Measurements from ENCODE around the gene LDHB.
A peak's percentile ranks its signal among the peaks of the same experiment; 100 is the strongest.
"Not testable (repeated sequence)": the region's sequence is repeated elsewhere in the genome, so short reads cannot be mapped to it uniquely, and the experiment has no call there.

The LDHB gene

DNA sequence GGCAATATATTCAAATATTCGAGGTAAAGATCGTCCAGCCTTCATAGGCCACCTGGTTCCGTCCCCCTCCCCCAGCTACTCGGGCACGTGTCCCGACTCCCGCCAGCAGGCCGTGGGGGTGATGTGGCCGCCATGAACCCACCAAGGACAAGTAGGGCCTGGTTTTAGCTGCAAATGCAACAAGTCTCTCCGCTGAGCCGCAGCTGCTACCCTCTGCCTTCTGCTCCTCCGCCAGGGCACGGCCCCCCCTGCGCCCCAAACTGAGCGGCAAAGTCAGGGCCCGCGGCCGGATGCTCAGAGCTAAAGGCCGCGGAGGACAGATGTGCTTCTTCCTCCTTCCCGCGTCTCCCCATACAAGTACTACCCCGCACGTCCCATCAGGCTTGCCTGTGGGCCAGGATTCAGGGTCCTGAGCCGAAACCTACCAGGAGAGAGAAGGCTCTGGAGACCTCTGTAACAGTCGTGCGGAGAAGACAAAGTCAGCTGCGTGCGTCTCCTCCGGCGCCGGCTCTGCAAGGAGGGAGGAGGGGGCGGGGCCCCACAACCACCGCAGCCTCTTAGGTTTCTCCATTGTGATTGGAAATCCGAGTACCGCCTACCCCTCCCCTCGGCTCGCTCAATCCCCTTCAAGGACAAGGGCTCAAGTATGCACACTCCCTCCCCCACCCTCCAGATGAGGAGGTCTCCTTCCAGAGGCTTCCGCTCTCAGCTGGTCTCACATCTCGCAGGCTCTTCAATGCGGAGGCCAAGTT, at the start of gene LDHB:
Gene LDHB (minus strand): TSS at position 517 of the 752 bp plus-strand sequence. CDS start 3,171 bp downstream, outside the sequence.
- DNase-seq (ENCODE audit: low read depth) = peak; percentile 93

DNA sequence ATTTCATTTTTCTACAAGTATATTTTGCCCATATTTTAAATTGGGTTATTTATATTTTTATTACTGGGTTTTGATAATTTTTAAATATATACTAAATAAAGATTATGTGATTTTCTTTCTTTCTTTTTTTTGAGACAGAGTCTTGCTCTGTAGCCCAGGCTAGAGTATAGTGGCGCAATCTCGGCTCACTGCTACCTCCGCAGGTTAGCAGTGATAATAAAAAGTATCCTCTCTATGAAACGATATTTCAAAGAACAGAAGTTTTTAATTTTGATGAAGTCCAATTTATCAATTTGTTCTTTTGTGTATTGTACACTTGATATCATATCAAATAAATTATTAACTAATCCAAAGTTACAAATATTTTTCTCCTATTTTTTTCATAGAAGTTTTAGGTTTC, 47.2 kb upstream of the LDHB start:
- no peak for DNase-seq (ENCODE audit: low read depth)

DNA sequence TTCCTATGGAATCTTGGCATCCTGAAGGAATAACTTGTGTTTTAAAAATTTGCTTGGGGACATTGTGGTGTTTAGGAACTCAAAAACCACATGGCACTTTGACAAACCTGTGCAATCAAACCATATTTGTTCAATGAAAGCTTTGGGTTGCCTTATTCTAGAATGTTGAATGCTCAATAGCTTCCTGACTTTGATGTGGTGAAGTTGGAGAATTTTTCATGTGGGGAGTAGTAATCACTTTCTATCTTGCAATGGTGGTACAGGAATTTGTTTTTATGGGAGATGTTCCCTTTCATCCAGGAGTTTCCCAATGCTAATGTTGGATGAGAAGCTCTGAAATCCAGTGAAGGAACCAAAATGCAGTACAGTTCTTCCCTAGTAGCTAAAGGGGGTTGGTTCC, 42.2 kb upstream of the LDHB start:
- no peak for DNase-seq (ENCODE audit: low read depth)

DNA sequence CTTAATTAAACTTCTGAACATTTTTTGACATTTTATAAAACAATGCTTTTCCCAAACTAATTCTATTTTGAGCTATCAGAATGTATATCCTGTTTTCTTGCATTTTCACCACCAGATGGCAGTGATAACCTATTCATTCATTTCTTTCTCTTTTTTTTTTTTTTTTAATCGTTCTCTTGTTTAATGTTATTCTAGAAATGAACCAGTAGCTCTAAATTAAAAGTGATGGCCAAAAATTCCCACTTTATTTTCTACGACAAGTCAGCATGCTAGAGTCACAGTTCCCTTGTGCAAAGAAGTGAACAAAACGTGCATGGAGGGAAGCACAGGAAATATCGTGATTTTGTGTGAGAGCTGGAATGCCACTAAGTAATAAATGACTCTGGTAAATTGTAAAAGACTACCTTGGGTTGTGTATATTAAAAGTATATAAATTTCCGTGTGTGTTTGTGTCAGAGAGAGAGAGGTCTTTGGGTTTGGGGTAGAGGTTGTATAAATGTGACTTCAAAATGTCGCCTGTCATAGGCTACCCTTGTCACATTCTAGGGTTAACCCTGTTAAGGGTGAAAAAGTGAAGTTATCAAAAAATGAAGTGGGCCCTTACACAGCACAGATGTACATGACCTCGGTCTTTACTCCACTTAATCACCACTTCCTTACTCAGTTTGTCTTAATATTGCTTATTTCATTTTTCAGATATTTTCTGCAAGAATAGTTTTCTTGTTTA, 40.4 kb upstream of the LDHB start:
- peak; percentile 23 for DNase-seq (ENCODE audit: low read depth)

DNA sequence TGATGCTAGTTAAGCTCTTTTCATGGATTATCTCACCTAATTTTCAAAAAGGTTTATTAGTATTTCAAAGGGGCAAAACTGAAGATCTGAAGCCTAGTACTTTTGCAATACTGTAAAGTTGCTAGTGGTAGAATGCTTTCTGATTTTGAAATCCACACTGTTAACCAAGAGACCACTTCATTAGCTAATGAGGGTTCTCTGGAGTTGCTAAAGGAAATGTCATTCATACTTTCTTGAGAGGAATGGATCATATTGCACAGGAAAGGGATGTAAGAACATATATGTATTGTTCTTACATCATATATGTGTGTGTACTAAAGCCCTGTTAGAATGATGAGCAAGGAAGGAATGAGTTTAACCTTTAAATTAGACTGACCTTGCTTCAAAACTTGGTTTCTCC, 39.0 kb upstream of the LDHB start:
- DNase-seq (ENCODE audit: low read depth) = no peak

DNA sequence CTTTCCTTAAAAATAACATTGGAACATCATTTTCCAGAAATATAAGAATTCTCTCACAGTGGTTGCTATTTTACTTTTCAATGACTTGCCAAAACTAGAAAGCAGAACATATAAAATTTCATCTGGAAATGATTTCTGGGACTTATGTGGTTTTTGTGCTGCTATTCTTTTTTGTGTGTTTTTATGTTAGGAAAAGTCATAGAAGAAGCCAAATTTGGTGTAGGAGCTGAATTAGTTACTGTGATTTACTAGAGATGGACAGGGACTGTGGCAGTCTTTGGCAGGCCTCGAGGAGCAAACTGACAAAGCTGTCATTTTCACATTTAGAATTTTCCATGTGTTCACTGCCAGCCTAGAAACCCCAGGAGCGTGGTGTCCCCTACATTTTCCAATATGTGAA, 38.3 kb upstream of the LDHB start:
- peak; percentile 27 for DNase-seq (ENCODE audit: low read depth)

DNA sequence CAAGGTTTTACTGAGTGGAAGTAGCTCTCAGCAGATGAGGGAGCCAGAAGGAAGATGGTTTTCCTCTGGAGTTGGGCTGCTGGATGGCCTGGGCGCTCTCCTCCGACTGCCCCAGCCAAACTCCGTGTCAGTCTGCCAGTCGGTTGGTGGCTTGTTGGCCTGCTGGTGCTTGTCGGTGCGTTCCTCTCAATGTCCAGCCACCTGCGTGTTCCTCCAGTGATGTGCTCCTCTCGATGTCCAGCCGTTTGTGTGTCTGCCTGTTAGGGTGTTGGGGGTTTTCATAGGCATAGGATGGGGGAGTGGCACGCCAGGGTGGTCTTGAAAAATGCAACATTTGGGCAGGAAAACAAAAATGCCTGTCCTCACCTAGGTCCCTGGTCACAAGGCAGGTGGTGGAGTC, 37.0 kb upstream of the LDHB start:
- DNase-seq (ENCODE audit: low read depth) = no peak

DNA sequence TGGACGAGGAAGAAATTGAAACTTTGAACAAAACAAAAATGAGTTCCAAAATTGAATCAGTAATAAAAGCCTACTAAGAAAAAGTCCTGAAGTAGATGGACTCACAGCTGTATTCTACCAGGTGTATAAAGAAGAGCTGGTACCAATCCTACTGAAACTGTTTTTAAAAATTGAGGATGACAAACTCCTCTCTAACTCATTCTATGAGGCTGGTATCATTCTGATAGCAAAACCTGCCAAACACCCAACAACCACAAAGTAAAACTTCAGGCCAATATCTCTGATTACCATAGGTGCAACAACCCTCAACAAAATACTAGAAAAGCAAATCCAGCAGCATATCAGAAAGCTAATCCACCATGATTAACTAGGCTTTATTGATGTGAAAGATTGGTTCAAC, 33.9 kb upstream of the LDHB start:
- DNase-seq (ENCODE audit: low read depth) = no peak

DNA sequence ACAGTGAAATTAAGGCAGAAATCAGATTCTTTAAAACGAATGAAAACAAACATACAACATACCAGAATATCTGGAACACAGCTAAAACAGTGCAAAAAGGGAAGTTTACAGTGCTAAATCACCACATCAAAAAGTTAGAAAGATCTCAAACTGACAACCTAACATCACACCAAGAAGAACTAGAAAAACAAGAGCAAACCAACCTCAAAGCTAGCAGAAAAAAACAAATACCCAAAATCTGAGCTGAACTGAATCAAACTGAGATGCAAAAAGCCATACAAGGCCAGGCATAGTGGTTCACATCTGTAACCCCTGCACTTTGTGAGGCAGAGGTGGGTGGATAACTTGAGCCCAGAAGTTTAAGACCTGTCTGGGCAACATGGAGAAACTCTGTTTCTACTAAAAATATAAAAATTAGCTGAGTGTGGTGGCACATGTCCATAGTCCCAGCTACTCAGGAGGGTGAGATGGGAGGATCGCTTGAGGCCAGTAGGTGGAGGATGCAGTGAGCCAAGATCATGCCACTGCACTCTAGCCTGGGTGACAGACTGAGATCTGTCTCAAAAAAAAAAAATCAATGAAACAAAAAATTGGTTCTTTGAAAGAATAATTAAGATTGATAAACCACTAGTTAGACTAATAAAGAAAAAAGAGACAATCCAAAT, 33.2 kb upstream of the LDHB start:
- DNase-seq (ENCODE audit: low read depth) = no peak

DNA sequence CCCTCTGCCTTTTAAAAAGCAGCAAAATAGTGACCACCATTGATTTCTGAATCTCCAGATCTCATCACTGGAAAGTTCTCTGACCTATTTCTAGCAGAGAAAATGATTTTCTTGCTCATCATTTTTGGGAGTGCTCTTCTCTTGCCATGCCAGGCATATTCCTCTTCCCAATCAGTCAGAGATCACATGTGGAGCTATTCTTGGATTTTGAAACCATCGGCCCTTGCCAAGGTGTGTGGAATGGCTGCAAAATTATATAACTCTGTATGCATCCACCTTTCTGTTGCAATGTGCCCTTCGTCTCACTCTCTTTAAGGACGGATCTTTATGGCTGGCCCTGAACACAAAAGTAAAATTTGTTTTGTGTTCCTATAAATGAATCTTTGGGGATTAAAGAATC, 25.5 kb upstream of the LDHB start:
- no peak for DNase-seq (ENCODE audit: low read depth)

DNA sequence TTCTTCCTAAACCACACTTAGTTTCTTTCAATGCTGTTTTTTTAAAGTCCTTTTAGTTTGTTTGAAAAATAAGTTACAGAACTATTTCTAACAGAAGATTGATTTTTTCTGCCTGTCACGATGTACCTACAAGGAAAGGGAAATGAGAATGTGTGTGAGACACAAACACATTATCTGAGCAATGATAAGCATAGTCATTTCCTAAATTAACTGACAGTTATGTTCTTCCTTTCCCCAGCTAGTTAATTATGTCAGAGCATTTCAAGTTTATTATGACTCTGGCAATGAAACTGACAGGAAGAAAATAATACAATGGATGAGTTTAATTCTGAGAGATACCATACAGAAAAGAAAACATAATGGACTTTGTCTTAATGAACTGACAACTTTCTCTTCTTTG, 21.3 kb upstream of the LDHB start:
- no peak for DNase-seq (ENCODE audit: low read depth)

DNA sequence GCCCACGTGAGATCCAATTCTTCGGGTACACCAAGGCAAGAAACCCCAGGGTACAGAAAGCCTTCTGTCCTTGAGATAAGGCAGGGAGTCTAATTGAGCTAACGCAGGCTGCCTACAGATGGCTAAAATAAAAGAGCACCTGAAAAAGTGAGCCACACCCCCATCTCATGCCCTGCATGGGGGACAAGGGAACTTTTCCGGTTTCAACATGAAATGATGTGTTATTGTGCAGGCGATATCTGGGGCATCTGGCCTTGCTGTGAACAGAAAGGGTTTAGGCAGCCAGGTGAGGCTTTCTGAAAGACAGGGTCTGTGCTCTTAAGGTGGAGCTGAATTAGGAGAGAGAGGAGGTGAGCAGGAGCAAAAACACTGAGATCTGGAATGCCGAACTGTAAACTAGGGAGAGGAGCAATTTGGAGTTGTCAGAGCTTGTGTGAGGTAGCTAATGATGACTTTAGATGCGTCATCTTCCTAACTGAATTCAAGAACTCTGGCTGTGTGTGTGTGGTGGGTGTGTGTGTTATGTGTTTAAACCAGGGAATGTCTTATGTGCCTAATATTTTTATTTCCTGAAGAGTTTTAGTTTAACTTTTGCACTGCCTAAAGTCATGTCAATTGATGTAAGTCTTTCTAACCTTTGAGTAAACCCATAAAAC, 20.1 kb upstream of the LDHB start:
- DNase-seq (ENCODE audit: low read depth) = peak; percentile 11

DNA sequence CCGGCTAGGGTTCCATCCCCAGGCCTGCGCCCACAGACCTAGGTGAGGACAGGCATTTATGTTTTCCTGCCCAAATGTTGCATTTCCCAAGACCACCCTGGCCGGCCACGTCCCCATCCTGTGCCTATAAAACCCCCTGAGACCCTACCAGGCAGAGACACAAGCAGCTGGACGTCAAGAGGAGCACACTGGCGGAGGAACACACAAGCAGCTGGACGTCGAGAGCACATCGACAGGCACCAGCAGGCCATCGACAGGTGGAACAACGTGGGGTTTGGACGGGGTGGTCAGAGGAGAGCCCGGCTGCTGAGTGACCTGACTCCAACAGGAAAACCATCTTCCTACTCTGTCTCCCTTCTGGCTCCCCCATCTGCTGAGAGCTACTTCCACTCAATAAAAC, 19.6 kb upstream of the LDHB start:
- DNase-seq (ENCODE audit: low read depth) = no peak

DNA sequence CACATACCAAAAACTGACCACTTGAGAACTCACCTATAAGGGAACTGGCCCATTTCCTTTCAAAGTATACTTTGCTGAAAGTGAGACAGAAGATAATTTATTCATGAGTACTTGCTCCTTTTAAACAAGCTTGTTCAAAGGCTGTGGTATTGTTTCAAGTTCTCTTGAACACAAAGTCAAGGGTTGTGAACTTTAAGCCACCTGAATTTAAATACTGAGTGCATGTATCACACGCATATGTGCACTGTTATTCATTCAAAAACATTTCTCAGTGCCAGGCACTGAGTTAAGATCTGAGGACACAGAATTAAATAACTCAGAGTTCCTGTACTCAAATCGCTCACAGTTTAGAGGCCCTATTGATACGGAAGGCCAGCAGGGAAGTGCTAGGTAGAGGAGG, 19.1 kb upstream of the LDHB start:
- DNase-seq (ENCODE audit: low read depth) = no peak

DNA sequence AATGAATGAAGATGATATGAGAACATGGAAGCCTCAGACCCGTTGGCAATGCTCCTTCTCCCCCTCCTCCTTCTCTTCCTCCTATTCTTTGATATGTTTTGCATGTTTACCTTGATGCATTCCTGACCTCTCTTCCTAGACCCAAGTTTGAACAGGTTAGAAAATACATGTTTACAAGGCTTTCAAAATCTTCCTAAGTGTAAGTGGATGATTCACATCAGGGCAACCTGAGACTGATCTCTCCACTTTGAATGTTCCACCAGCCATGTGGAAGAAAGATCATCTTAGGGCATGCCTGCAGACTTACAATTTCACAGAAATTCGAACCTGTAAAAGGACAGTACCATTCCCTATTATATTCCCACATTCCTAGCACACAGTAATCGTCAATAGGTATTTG, 18.0 kb upstream of the LDHB start:
- DNase-seq (ENCODE audit: low read depth) = no peak

DNA sequence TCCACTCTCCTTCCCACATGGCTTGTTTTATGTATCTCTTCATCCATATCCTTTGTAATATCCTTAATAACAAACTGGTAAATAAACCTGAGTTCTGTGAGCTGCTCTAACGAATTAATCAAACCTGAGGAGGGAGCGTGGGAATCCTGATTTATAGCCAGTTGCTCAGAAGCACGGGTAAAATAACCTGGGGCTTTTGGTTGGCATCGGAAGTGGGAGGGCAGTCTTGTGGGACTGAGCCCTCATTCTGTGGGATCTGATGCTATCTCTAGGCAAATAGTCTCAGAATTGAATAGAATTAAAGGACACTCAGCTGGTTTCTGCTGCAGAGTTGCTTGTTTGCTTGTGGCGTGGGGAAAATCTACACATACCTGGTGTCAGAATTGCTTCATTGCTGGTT, 17.5 kb upstream of the LDHB start:
- no peak for DNase-seq (ENCODE audit: low read depth)

DNA sequence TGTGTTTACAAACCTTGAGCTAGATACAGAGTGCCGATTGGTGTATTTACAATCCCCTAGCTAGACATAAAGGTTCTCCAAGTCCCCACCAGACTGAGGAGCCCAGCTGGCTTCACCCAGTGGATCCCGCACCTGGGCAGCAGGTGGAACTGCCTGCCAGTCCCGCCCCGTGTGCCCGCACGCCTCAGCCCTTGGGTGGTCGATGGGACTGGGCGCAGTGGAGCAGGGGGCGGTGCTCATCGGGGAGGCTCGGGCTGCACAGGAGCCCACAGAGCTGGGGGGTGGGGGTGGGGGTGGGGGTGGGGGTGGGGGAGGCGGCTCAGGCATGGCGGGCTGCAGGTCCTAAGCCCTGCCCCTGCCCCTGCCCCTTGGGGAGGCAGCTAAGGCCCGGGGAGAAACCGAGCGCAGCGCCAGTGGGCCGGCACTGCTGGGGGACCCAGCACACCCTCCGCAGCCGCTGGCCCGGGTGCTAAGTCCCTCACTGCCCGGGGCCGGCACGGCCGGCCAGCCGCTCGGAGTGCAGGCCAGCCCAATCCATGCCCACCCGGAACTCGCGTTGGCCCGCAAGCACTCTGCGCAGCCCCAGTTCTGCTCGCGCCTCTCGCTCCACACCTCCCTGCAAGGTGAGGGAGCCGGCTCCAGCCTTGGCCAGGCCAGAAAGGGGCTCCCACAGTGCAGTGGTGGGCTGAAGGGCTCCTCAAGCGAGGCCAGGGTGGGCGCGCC, 16.3 kb upstream of the LDHB start:
- DNase-seq (ENCODE audit: low read depth) = not testable (repeated sequence)

DNA sequence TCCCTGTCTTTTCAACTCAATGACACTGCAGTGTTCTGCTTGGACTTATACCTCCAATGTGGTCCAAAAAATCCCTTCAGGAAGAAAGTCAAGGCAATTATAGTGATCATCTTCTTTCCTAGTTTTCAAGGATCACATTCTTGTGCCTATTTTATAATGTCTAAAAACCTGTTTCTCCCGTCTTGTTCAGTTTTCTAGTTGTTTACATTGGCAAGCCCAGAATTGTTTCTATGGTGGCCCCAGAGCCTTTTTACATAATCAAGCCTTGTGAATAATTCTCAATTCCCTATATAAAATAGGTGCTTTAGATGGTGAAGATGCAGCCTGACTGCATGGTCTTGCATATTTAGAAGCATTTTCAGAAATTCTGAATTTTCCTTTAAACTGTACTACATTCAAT, 14.5 kb upstream of the LDHB start:
- no peak for DNase-seq (ENCODE audit: low read depth)

DNA sequence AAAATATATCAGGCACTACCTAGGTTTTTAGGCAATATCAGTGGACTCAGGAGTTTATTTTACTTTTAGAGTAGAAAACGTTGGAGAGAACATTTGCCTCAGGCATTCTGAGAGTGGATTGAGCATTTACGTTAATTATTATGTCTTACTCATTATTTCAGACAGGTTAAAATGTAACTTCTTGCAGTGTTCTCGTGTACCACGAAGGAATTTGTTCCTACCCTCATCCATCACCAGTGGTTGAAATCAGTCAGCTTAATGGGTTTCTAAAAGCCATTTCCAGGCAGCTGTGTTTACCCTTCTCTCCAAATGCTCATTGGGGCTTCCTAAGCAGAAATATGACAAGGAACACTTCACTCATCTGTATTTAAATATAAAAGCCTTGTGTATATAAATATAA, 9.1 kb upstream of the LDHB start:
- no peak for DNase-seq (ENCODE audit: low read depth)

DNA sequence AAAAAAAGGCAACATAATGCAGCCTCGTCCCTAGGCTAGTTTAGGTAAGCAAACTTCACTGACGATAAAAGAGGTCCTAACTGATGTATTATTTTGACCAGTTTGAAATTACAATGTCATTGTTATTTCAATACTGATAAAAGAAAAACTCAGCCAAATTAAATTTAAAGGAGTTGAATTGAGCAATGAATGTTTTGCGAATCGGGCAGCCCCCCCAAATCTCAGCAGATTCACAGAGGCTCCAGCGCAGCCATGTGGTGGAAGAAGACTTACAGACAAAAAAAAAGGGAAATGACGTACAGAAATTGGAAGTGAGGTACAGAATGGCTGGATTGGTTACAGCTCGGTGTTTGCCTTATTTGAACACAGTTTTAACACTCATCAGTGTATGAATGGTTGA, 8.2 kb upstream of the LDHB start:
- no peak for DNase-seq (ENCODE audit: low read depth)

DNA sequence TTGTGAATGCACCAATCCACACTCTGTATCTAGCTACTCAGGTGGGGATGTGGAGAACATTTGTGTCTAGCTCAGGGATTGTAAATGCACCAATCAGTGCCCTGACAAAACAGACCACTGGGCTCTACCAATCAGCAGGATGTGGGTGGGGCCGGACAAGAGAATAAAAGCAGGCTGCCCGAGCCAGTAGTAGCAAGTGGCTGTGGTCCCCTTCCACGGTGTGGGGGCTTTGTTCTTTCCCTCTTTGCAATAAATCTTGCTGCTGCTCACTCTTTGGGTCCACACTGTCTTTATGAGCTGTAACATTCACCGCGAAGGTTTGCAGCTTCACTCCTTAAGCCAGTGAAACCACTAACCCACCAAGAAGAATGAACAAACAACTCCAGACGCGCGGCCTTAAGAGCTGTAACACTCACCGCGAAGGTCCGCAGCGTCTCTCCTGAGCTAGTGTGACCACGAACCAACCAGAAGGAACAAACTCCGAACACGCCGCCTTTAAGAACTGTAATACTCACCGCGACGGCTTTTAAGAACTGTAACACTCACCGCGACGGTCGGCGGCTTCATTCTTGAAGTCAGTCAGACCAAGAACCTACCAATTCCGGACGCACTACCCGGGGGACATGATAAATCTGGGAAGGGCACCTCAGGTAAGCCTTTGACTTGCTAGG, 4.6 kb upstream of the LDHB start:
- DNase-seq (ENCODE audit: low read depth) = no peak

All from stromal cell of bone marrow (primary cell).